Mesothelial cell of epicardium (in vitro differentiated cells): ENCODE results near the gene LRIG1. TPM values are rescaled to one million over a fixed set of nuclear protein-coding genes. Genes with fewer than 3 reads are reported as not detected.

ENCODE experiments used
- DNase-seq, 2 experiments: peaks; one replicate each; pipeline ENCODE4 v3.0.0; 2021; ENCODE audit warnings: low spot score in 2 of 2; ENCODE audit not compliant: unreplicated experiment in 2 of 2
- H3K27ac Mint-ChIP-seq: 2 replicates; pipeline ENCODE4 v1.8.0; 2021; ENCODE audit warnings: mixed read lengths
- H3K27me3 Mint-ChIP-seq: 2 replicates; pipeline ENCODE4 v1.8.0; 2021; ENCODE audit warnings: low read depth, mixed read lengths
- H3K36me3 Mint-ChIP-seq: 2 replicates; pipeline ENCODE4 v1.8.0; 2021; ENCODE audit warnings: mixed read lengths
- H3K4me1 Mint-ChIP-seq: 2 replicates; pipeline ENCODE4 v1.8.0; 2021; ENCODE audit warnings: mixed read lengths
- H3K4me3 Mint-ChIP-seq: 2 replicates; pipeline ENCODE4 v1.8.0; 2021; ENCODE audit warnings: mild to moderate bottlenecking, moderate library complexity, mixed read lengths
- H3K9me3 Mint-ChIP-seq: 2 replicates; pipeline ENCODE4 v1.8.0; 2021; ENCODE audit warnings: mixed read lengths
- total RNA-seq: library from RNA; stranded (reverse); gene quantifications from 3 replicates; pipeline ENCODE4 v1.2.1, GENCODE V29; 2021
- TF ChIP-seq, protein P1 (sequence below): fragments of 200-600 bp; sonication (generic); IDR thresholded peaks from one replicate; pipeline ENCODE4 v1.5.0; 2021; ENCODE audit warnings: antibody characterized with exemption; ENCODE audit not compliant: unreplicated experiment

The LRIG1 gene
- total RNA-seq, 1 donor from 2014 or later = 5.5 TPM

DNA sequence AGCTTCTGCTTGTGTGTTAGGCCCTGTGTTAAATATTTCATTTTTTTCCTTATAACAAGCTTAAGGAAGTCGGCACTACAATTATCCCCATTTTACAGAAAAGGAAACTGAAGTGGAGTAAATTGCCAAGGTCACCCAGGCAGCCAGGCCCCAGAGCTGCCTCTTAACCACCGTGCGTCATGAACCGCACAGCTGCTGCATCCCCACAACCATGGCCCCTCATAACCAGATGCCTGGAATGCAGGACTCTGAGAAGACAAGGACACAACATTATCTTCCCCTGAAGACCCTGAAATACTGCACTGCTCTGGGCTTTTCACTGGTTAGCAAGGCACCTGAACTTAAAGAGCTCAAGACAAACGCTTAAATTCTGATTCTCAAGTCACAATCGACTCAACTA lies 14.6 kb downstream of the LRIG1 start:
- H3K9me3 Mint-ChIP-seq = no peaks in the 10 kb centered on the region
- H3K27ac Mint-ChIP-seq = no peak overlapping the region
- peaks cover 32% of the 10 kb centered on the region for H3K27me3 Mint-ChIP-seq
- H3K4me3 Mint-ChIP-seq = no peak overlapping the region
- no peak for DNase-seq
- TF ChIP-seq, protein P1, sequence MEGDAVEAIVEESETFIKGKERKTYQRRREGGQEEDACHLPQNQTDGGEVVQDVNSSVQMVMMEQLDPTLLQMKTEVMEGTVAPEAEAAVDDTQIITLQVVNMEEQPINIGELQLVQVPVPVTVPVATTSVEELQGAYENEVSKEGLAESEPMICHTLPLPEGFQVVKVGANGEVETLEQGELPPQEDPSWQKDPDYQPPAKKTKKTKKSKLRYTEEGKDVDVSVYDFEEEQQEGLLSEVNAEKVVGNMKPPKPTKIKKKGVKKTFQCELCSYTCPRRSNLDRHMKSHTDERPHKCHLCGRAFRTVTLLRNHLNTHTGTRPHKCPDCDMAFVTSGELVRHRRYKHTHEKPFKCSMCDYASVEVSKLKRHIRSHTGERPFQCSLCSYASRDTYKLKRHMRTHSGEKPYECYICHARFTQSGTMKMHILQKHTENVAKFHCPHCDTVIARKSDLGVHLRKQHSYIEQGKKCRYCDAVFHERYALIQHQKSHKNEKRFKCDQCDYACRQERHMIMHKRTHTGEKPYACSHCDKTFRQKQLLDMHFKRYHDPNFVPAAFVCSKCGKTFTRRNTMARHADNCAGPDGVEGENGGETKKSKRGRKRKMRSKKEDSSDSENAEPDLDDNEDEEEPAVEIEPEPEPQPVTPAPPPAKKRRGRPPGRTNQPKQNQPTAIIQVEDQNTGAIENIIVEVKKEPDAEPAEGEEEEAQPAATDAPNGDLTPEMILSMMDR = no peak
- peaks cover 9% of the 10 kb centered on the region for H3K4me1 Mint-ChIP-seq
- no peaks in the 10 kb centered on the region for H3K36me3 Mint-ChIP-seq

DNA sequence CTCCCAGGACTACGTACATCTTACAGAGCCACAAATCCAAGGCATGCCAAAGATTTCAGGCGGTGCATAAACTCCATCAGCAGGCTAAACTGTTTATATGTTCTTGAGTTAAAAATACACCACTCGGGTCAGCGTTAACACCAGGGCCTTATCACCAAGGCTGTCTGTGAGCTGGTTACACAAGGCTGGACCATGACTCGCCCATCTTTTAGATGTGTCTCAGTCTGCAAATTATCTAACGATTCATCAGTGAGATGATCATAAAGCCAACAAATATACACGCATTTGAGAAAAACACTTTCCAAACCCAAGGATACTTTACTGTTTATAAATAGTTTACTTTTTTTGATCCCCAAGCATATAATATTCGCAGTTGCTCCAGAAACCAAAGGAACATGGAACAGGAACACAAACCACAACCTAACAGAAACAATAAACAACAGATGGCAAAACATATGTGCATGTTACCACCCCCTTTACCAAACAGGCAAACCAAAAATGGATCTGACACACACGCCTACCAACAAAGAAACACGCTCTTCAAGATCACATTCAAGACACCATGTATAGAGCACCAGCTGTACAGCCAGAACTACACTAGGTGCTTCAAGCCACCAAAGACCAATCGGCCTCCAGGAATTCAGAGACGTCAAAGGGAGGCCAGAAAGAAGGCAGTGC lies 15.4 kb downstream of the LRIG1 start:
- H3K27ac Mint-ChIP-seq = no peak overlapping the region
- DNase-seq = no peak
- no peaks in the 10 kb centered on the region for H3K9me3 Mint-ChIP-seq
- peaks cover 30% of the 10 kb centered on the region for H3K27me3 Mint-ChIP-seq
- H3K4me3 Mint-ChIP-seq = no peak overlapping the region
- H3K36me3 Mint-ChIP-seq = no peaks in the 10 kb centered on the region
- TF ChIP-seq, protein P1 = no peak
- peaks cover 14% of the 10 kb centered on the region for H3K4me1 Mint-ChIP-seq

DNA sequence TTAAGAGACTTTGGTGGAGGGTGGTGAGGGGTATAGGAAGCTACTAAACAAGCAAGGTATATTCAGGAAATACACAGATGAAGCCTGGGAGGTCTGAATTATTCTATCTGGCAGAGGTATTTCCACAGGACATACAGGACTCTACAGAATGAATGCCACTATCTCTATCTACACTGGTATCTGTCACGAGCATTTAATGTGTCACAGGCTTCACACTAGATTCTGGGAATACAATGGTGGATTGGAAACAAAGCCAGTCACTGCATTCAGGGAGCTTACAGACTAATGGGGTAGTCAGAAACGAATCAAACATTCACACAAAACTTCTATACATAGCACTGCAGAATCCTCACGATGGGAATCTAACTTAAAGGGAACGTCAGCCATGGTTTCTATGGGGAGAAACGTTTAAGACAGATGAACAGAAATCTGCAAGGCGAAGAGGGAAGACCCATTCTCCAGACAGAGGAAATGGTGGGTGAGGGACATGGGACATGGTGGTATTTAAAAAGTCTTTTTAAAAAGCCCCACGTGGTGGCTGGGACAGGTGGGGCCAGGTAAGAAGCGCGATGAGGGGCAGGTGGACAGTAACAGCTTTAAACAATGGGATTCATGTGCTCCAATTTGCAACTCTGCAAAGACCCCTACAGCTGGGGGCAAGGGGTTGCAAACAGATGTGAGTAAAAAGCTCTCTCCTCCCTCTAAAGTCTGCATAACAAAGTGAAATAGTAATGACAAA lies 16.5 kb downstream of the LRIG1 start:
- H3K36me3 Mint-ChIP-seq = no peaks in the 10 kb centered on the region
- peaks cover 2% of the 10 kb centered on the region for H3K9me3 Mint-ChIP-seq
- H3K27ac Mint-ChIP-seq = no peak overlapping the region
- peaks cover 17% of the 10 kb centered on the region for H3K4me1 Mint-ChIP-seq
- TF ChIP-seq, protein P1 = no peak
- H3K27me3 Mint-ChIP-seq = peaks cover 31% of the 10 kb centered on the region
- no peak for DNase-seq
- H3K4me3 Mint-ChIP-seq = no peak overlapping the region

DNA sequence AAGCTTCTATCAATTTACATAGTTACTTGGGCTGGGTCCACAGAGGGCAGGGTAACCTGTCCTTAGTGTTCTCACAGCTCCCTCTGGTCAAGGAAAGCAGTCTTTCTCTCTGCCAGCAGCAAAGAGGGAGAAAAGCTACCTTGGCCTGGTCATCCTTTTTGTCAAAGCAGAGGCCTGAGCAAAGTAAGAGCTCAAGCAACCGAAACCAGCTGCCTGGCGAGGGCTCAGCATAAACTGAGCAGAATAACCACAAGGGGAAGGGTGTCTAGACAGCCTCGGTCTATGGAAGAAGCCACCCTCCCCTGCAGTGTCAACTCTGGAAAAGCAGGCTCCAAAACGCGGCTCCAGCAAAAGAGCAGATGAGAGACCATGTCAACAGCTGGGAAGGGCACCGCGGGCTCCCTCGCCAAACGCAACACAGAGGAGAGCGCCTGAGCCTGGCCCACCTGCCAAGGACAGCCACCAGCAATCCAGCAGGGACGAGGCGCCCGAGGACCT lies 17.4 kb downstream of the LRIG1 start:
- no peak overlapping the region for H3K4me3 Mint-ChIP-seq
- H3K4me1 Mint-ChIP-seq = peaks cover 25% of the 10 kb centered on the region
- no peak overlapping the region for H3K27ac Mint-ChIP-seq
- DNase-seq = no peak
- TF ChIP-seq, protein P1 = no peak
- H3K36me3 Mint-ChIP-seq = no peaks in the 10 kb centered on the region
- peaks cover 3% of the 10 kb centered on the region for H3K9me3 Mint-ChIP-seq
- peaks cover 39% of the 10 kb centered on the region for H3K27me3 Mint-ChIP-seq

DNA sequence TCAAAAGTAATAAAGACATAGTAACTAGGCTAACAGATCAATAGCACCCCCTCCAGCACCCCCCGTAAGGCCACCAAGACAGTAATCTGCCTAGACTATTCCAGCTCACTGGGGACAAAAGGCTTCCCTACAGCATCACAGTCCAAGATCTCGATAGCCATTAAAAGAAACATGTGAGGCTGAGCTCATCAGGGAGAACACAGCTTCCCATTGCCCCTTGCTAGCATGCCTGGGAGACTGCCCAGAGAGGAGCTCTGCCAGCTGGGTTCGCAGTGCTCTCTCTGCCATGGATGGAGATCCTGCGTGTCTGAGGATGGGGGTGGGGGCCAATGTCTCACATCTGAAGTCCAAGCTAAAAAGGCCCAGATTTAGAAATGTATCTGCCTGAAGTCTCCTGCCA lies 17.8 kb downstream of the LRIG1 start:
- Mint-ChIP-seq H3K27me3 (peaks cover 39% of the 10 kb centered on the region), H3K36me3 (no peaks in the 10 kb centered on the region), H3K4me3 (no peak overlapping the region), H3K9me3 (peaks cover 3% of the 10 kb centered on the region), H3K4me1 (peaks cover 25% of the 10 kb centered on the region), H3K27ac (no peak overlapping the region)
- DNase-seq = no peak
- TF ChIP-seq, protein P1 = no peak
